Astrocyte (in vitro differentiated cells and primary cell): ENCODE measurements around the gene MEIS3. TPM values are rescaled to one million over a fixed set of nuclear protein-coding genes. Genes with fewer than 3 reads are reported as not detected.

Experiments used
- DNase-seq: peaks from one replicate; pipeline ENCODE4 v3.0.0-alpha.2; 2010; ENCODE audit warnings: low read depth
- FAIRE-seq: peaks from 2 replicates; lab custom pipeline; 2011; peaks lifted over from hg19 to GRCh38; lab: Jason Lieb, UNC
- H2AFZ ChIP-seq: 2 replicates; pipeline ENCODE4 v1.6.0; 2012; ENCODE audit warnings: low read depth, low read length, inconsistent platforms
- H3K27ac ChIP-seq: 2 replicates; pipeline ENCODE4 v1.5.1; 2011; ENCODE audit warnings: low read depth, low read length, inconsistent platforms
- H3K27me3 ChIP-seq: 2 replicates; pipeline ENCODE4 v1.6.0; 2011; ENCODE audit warnings: low read length, inconsistent platforms; ENCODE audit not compliant: insufficient read depth
- H3K36me3 ChIP-seq: 2 replicates; pipeline ENCODE4 v1.5.1; 2011; ENCODE audit warnings: low read length, inconsistent platforms; ENCODE audit not compliant: insufficient read depth
- H3K4me1 ChIP-seq: 2 replicates; pipeline ENCODE4 v1.5.1; 2011; ENCODE audit warnings: low read length, inconsistent platforms; ENCODE audit not compliant: insufficient read depth
- H3K4me2 ChIP-seq: 2 replicates; pipeline ENCODE4 v1.6.0; 2012; ENCODE audit warnings: low read length, inconsistent platforms
- H3K4me3 ChIP-seq: 2 replicates; pipeline ENCODE4 v1.5.1; 2011; ENCODE audit warnings: low read depth, mild to moderate bottlenecking, low read length, inconsistent platforms; ENCODE audit not compliant: insufficient read depth
- H3K79me2 ChIP-seq: 2 replicates; pipeline ENCODE4 v1.6.0; 2012; ENCODE audit warnings: mild to moderate bottlenecking, low read length, inconsistent platforms; ENCODE audit not compliant: insufficient read depth
- H3K9ac ChIP-seq: 2 replicates; pipeline ENCODE4 v1.6.0; 2012; ENCODE audit warnings: mild to moderate bottlenecking, low read length, inconsistent platforms
- H3K9me3 ChIP-seq: 2 replicates; pipeline ENCODE4 v1.5.1; 2012; ENCODE audit warnings: low read depth, mild to moderate bottlenecking, low read length, inconsistent platforms; ENCODE audit not compliant: insufficient read depth
- H4K20me1 ChIP-seq: 2 replicates; pipeline ENCODE4 v1.6.0; 2012; ENCODE audit warnings: low read length, inconsistent platforms; ENCODE audit not compliant: insufficient read depth
- H3K27ac Mint-ChIP-seq: one replicate; pipeline ENCODE4 v1.8.0; 2021; ENCODE audit warnings: mild to moderate bottlenecking, mixed read lengths; ENCODE audit not compliant: unreplicated experiment
- H3K27me3 Mint-ChIP-seq: one replicate; pipeline ENCODE4 v1.8.0; 2021; ENCODE audit warnings: low read depth, mixed read lengths; ENCODE audit not compliant: unreplicated experiment
- H3K36me3 Mint-ChIP-seq: one replicate; pipeline ENCODE4 v1.8.0; 2021; ENCODE audit warnings: low read depth, mixed read lengths; ENCODE audit not compliant: unreplicated experiment
- H3K4me1 Mint-ChIP-seq: one replicate; pipeline ENCODE4 v1.8.0; 2021; ENCODE audit warnings: low read depth, mixed read lengths; ENCODE audit not compliant: unreplicated experiment
- H3K4me3 Mint-ChIP-seq: one replicate; pipeline ENCODE4 v1.8.0; 2021; ENCODE audit warnings: mild to moderate bottlenecking, moderate library complexity, mixed read lengths; ENCODE audit not compliant: unreplicated experiment
- H3K9me3 Mint-ChIP-seq: one replicate; pipeline ENCODE4 v1.8.0; 2021; ENCODE audit warnings: mild to moderate bottlenecking, mixed read lengths; ENCODE audit not compliant: unreplicated experiment
- EZH2 ChIP-seq: IDR thresholded peaks from 2 replicates; pipeline ENCODE4 v1.6.1; 2012; ENCODE audit warnings: mild to moderate bottlenecking, low read length, inconsistent platforms; ENCODE audit not compliant: insufficient read depth
- total RNA-seq: library from RNA; stranded (reverse); gene quantifications from 2 replicates; pipeline ENCODE4 v1.2.1, GENCODE V29; 2021
- TF ChIP-seq, protein P1 (sequence below): IDR thresholded peaks from 2 replicates; pipeline ENCODE4 v1.5.1; 2011; ENCODE audit warnings: low read depth, mild to moderate bottlenecking, inconsistent platforms, low read length, moderate library complexity; ENCODE audit not compliant: insufficient read depth

The MEIS3 gene
- total RNA-seq, 1 donor from 2014 or later, result 71.1 TPM

GRCh38 chr19:47376589-47377144 lies 42.7 kb downstream of the MEIS3 start:
- no peaks in the 10 kb centered on the region for H3K9me3 ChIP-seq
- no peak for TF ChIP-seq EZH2
- TF ChIP-seq, protein P1, sequence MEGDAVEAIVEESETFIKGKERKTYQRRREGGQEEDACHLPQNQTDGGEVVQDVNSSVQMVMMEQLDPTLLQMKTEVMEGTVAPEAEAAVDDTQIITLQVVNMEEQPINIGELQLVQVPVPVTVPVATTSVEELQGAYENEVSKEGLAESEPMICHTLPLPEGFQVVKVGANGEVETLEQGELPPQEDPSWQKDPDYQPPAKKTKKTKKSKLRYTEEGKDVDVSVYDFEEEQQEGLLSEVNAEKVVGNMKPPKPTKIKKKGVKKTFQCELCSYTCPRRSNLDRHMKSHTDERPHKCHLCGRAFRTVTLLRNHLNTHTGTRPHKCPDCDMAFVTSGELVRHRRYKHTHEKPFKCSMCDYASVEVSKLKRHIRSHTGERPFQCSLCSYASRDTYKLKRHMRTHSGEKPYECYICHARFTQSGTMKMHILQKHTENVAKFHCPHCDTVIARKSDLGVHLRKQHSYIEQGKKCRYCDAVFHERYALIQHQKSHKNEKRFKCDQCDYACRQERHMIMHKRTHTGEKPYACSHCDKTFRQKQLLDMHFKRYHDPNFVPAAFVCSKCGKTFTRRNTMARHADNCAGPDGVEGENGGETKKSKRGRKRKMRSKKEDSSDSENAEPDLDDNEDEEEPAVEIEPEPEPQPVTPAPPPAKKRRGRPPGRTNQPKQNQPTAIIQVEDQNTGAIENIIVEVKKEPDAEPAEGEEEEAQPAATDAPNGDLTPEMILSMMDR, result no peak
- peaks cover 24% of the 10 kb centered on the region for H4K20me1 ChIP-seq
- no peak for FAIRE-seq
- peaks cover 17% of the 10 kb centered on the region for H3K36me3 Mint-ChIP-seq
- no peak overlapping the region for H3K4me3 Mint-ChIP-seq
- H3K4me1 Mint-ChIP-seq, result no peaks in the 10 kb centered on the region
- H2AFZ ChIP-seq, result no peak overlapping the region
- H3K9me3 Mint-ChIP-seq, result no peaks in the 10 kb centered on the region
- no peaks in the 10 kb centered on the region for H3K27me3 ChIP-seq
- no peak overlapping the region for H3K4me3 ChIP-seq
- peaks cover 5% of the 10 kb centered on the region for H3K36me3 ChIP-seq
- H3K27ac Mint-ChIP-seq, result no peak overlapping the region
- no peak overlapping the region for H3K9ac ChIP-seq
- DNase-seq, result no peak
- no peaks in the 10 kb centered on the region for H3K79me2 ChIP-seq
- no peak overlapping the region for H3K4me2 ChIP-seq
- H3K27ac ChIP-seq, result no peak overlapping the region
- no peaks in the 10 kb centered on the region for H3K4me1 ChIP-seq
- H3K27me3 Mint-ChIP-seq, result no peaks in the 10 kb centered on the region

- Mint-ChIP-seq H3K4me3 (no peak overlapping the region), H3K9me3 (no peaks in the 10 kb centered on the region), H3K4me1 (no peaks in the 10 kb centered on the region), H3K27ac (no peak overlapping the region), H3K27me3 (no peaks in the 10 kb centered on the region), H3K36me3 (peaks cover 12% of the 10 kb centered on the region)
- no peak overlapping the region for H2AFZ ChIP-seq
- H3K27me3 ChIP-seq, result no peaks in the 10 kb centered on the region
- H3K4me3 ChIP-seq, result no peak overlapping the region
- no peaks in the 10 kb centered on the region for H3K9me3 ChIP-seq
- H3K4me2 ChIP-seq, result no peak overlapping the region
- no peak overlapping the region for H3K9ac ChIP-seq
- TF ChIP-seq, protein P1, result no peak
- no peak for TF ChIP-seq EZH2
- DNase-seq (no peak), FAIRE-seq (no peak)
- peaks cover 2% of the 10 kb centered on the region for H3K36me3 ChIP-seq
- H4K20me1 ChIP-seq, result peaks cover 29% of the 10 kb centered on the region
- H3K79me2 ChIP-seq, result peaks cover 3% of the 10 kb centered on the region
- no peaks in the 10 kb centered on the region for H3K4me1 ChIP-seq
- no peak overlapping the region for H3K27ac ChIP-seq
Observed at GRCh38 chr19:47375694-47376588, 43.4 kb downstream of the MEIS3 start.
